ENCODE data around the gene RGS3. TPM values are rescaled to one million over a fixed set of nuclear protein-coding genes. Genes with fewer than 3 reads are reported as not detected.

RGS3 gene
- total RNA-seq, 2 donors from 2014 or later: 25.7 to 96.9 TPM

- intact Hi-C loops (cut with DNase I): no loop called here
- DNase-seq (peak; percentile 33 to 67 (median 49)), ATAC-seq (peak; percentile 40)
- Histone ChIP-seq H3K27me3 (no peaks in the 10 kb centered on the region), H3K4me1 (peaks cover 36% of the 10 kb centered on the region), H3K27ac (peak overlapping the region; percentile 18 to 91 (median 84)), H3K4me3 (no peak overlapping the region), H3K36me3 (replicated peaks in 1 of 2; ENCODE audit: insufficient read depth in 1 of 2, low read depth in 2 of 2) (no peaks in the 10 kb centered on the region), H3K9me3 (no peaks in the 10 kb centered on the region)
- 55 to 65% methylated on average over 7 to 8 of the region's 8 CpGs for WGBS, 2 donors
- peak in 2 of 3 donors; percentile 39 to 43 for TF ChIP-seq POLR2A (IDR thresholded peaks at IDR 0.05)
- TF ChIP-seq, protein P1, sequence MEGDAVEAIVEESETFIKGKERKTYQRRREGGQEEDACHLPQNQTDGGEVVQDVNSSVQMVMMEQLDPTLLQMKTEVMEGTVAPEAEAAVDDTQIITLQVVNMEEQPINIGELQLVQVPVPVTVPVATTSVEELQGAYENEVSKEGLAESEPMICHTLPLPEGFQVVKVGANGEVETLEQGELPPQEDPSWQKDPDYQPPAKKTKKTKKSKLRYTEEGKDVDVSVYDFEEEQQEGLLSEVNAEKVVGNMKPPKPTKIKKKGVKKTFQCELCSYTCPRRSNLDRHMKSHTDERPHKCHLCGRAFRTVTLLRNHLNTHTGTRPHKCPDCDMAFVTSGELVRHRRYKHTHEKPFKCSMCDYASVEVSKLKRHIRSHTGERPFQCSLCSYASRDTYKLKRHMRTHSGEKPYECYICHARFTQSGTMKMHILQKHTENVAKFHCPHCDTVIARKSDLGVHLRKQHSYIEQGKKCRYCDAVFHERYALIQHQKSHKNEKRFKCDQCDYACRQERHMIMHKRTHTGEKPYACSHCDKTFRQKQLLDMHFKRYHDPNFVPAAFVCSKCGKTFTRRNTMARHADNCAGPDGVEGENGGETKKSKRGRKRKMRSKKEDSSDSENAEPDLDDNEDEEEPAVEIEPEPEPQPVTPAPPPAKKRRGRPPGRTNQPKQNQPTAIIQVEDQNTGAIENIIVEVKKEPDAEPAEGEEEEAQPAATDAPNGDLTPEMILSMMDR (IDR thresholded peaks at IDR 0.05): no peak
These were observed 159.3 kb downstream of the RGS3 start for GRCh38 chr9:113622600-113623400.

DNA sequence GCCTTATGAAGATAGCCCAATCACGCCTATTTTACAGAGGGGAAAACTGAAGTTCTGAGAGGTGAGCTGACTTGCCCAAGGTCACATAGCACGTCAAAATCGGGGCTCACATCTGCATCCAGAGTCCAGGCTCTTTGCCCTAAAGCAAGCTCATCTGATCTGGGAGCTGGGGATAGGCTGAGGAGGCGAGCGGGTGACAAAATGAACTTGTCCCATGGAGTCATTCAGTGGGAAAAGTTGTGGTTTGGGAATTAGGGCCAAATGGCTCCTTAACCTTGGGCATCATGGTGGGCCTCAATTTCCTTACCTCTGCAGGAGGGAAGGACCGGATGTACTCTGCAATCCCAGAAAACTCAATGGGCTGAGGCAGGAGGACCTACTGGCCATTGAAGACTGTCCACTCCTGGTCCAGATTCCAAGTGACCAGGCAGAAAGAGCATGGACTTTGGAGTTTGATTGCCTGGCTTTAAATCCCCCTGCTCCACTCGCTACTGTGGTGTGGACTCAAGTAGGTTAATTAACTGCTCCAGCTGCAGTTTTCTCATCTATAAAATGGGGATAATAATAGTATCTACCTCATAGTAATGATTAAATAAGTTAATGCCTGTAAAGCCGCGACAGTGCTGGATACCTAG is 160.4 kb downstream of the RGS3 start:
- ATAC-seq: no peak
- no peak for TF ChIP-seq POLR2A (IDR thresholded peaks at IDR 0.05)
- TF ChIP-seq, protein P1 (IDR thresholded peaks at IDR 0.05): no peak
- Histone ChIP-seq H3K9me3 (no peaks in the 10 kb centered on the region), H3K27ac (peak overlapping the region in 3 of 4 donors; percentile 80 to 91 (median 89)), H3K36me3 (replicated peaks in 1 of 2; ENCODE audit: insufficient read depth in 1 of 2, low read depth in 2 of 2) (no peaks in the 10 kb centered on the region), H3K27me3 (no peaks in the 10 kb centered on the region), H3K4me3 (no peak overlapping the region), H3K4me1 (peaks cover 31% of the 10 kb centered on the region)
- intact Hi-C loops (cut with DNase I): no loop called here
- DNase-seq: no peak
- whole genome bisulfite sequencing, 2 donors: 81 to 82% methylated on average over 9 of the region's 9 CpGs

DNA sequence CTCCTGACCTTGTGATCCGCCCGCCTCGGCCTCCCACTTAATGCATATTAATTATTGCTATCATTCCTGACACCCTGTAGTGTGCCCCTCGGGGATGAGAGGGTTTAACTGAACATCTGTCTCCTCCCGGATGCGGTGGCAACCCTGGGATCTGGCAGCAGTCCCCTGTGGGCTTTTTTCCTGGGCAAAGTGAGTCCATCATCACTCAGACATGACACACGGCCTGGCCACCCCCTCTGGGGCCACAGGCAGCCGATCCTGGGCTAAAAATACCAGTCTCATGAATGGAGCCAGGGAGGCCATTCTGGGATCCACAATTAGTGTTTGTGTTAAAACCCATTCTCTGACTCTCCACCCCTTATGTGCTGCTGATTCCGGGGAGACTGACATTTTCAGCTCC is 161.2 kb downstream of the RGS3 start:
- no peak for TF ChIP-seq POLR2A (IDR thresholded peaks at IDR 0.05)
- TF ChIP-seq, protein P1 (IDR thresholded peaks at IDR 0.05): no peak
- 68 to 77% methylated on average over 9 of the region's 9 CpGs for WGBS, 2 donors
- DNase-seq: no peak

GRCh38 chr9:113625486-113625885 is 162.0 kb downstream of the RGS3 start:
- WGBS, 2 donors: 71 to 95% methylated on average over 2 to 8 of the region's 8 CpGs
- H3K27ac ChIP-seq: no peak overlapping the region
- no peak for ATAC-seq
- H3K4me1 ChIP-seq: peaks cover 16% of the 10 kb centered on the region
- H3K9me3 ChIP-seq: no peaks in the 10 kb centered on the region
- no peak overlapping the region for H3K4me3 ChIP-seq
- DNase-seq: no peak
- TF ChIP-seq, protein P1 (IDR thresholded peaks at IDR 0.05): no peak
- TF ChIP-seq POLR2A (IDR thresholded peaks at IDR 0.05): no peak
- intact Hi-C loops (cut with DNase I): no loop called here
- no peaks in the 10 kb centered on the region for H3K27me3 ChIP-seq
- H3K36me3 ChIP-seq (replicated peaks in 1 of 2; ENCODE audit: insufficient read depth in 1 of 2, low read depth in 2 of 2): no peaks in the 10 kb centered on the region

More for the DNA sequence above, 161.2 kb downstream of the RGS3 start:
- Histone ChIP-seq H3K9me3 (no peaks in the 10 kb centered on the region), H3K27ac (no peak overlapping the region), H3K36me3 (replicated peaks in 1 of 2; ENCODE audit: insufficient read depth in 1 of 2, low read depth in 2 of 2) (no peaks in the 10 kb centered on the region), H3K27me3 (no peaks in the 10 kb centered on the region), H3K4me1 (peaks cover 24% of the 10 kb centered on the region), H3K4me3 (no peak overlapping the region)
- no peak for ATAC-seq
- intact Hi-C loops (cut with DNase I): no loop called here
